Stimulated activated CD8-positive, alpha-beta memory T cell treated with anti-CD3 and anti-CD28 coated beads, Interleukin-2, amount 100 ng/mL, for 48 hours (primary cell): ENCODE data around the gene ZNF3.

ENCODE experiments used
- DNase-seq, 2 donors: peaks; one replicate each; pipeline ENCODE4 v3.0.0-alpha.2; 2020; ENCODE audit warnings: low read depth in 2 of 2

Gene ZNF3

DNA sequence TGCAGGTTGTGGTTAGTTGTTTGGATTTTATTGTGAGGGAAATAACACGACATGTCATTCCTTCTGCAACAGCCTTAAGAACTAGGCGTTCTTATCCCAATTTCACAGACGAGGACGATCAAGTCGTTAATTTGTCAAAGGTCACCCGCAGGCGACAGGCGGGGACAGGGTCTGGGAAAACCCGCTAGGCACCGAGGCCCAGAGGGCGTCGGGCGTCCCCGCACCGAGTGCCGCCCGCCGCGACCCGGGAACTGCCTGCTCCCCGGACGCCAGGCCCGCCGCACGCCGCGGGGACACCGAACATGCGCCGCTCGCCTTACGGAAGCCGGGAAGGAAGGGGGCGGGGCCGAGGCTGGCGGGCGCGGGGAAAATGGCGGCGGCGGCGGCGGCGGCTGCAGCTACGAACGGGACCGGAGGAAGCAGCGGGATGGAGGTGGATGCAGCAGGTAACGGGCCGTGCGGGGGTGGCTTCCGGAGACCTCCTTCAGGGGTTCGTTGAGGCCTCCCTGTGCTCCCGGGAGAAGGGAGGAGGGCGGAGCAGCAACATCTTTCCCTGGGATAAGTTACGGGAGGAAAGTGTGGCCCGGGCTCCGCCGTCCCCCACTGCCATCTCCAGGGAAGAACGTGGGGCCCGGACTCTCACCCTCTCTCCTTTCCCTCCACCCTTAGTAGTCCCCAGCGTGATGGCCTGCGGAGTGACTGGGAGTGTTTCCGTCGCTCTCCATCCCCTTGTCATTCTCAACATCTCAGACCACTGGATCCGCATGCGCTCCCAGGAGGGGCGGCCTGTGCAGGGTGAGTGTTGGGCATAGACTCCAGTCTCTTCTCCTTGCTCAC is 7.3 kb upstream of the ZNF3 start, which contains the start of gene COPS6:
TSS of gene COPS6 (plus strand) at position 349 of the 837 bp plus-strand sequence. CDS start at position 371, 22 bp downstream.
- peak; percentile 81 to 83 for DNase-seq

DNA sequence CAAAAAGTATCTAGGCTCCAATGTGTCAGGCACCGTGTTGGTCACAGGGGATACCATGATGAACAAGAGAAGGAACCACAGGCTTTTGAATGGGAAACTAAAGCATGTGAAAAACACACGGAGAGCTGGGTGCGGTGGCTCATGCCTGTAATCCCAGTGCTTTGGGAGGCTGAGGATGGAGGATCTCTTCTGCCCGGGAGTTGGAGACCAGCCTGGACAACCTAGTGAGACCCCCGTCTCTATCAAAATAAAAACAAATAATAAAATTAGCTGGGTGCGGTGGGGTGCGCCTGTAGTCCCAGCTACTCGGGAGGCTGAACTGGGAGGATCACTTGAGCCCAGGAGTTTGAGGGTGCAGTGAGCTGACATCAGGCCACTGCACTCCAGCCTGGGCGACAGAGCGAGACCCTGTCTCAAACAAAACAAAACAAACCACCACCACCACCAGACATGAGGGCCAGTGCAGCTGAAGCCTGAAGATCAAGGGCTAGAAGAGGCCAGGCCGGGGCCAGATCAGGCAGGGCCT is 6.6 kb upstream of the ZNF3 start:
- DNase-seq, result no peak

DNA sequence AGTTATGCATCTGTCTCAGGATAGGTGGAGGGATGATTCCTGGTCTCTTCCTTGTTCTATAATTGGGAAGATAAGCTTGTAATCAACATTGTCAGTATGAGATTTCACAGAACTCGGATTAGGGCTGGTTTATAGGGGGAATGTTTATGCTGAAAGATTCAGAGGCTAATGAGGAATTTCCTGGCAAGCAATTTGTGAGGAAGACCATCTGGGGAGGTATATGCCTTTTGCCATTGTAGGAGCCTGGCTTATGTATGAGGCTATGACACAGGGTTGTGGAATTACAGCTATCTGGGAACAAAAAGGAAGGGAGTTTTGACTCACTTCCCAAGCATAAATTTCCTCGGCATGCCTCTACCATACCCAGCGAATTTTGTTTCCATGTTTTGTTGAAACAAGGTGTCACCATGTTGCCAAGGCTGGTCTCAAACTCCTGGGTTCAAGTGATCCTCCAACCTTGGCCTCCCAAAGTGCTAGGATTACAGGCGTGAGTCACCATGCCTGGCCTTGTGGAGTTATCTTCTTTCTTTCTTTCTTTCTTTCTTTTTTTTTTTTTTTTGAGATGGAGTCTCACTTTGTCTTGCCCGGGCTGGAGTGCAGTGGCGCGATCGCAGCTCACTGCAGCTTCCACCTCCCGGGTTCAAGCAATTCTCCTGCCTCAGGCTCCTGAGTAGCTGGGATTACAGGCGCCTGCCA is 5.7 kb upstream of the ZNF3 start:
- DNase-seq, result no peak

DNA sequence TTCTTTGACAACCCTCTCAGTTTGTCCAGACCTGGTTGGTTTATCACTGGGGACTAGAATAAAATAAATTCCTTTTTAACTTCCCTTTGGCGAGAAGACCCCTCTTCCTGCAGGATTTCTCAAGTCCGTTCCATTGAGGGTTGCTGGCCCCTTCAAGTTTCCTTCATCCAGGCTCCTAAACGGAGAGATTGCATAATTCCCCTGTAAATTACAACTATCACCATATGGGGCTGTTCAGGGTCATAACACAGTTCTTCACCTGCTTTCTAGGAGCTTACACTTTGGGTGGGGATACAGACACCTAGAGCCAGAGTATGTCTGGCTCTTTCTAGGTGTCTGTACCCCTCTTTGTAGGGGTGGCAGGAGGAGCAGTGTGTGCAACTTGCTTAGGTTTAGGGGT is 4.0 kb upstream of the ZNF3 start:
- DNase-seq, result no peak

DNA sequence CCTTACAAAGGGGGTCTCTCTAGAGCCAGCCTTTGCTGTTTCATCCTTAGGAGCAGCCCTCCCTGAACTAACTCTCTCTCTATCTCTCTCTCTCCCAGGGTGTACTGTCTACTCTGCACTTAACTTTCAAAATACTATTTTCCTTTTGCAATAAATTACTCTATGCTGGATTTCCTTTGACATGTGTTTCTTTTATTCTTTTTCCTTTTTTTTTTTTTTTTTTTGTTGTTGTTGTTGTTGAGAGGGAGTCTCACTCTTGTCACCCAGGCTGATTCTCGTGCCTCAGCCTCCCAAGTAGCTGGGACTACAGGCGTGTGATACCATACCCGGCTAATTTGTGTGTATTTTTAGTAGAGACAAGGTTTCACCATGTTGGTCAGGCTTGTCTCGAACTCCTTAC is 1.5 kb upstream of the ZNF3 start:
- DNase-seq, result no peak

DNA sequence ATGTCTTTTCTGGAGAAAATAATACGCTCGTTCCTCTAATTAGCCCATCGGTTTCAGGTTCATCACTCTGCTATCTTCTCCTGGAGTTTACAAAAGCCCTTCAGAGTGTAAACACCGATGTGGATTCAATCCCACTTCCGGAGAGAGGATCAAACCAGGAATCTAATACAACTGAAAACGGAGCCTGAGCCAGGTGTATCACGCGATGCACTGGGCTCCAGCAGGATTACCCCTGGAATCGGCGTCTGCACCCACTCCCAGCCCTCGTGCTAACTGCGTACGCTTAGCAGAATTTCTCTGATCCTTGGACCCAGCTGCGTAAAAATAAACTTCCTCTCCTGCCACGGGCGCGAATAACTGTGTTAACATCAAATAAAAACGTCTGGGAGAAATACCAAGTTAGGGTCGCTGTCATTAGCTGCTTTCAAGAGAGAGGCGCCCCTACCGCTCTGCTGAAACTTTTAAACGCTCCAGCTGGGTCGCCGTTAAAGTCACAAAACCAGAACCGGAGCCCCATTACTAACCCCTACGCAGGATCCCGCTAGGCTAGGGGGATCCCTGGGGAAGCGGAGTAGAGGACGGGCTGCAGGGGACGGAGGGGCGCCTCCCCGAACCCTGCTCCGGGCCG is 502 bp downstream of the ZNF3 start:
- no peak for DNase-seq

DNA sequence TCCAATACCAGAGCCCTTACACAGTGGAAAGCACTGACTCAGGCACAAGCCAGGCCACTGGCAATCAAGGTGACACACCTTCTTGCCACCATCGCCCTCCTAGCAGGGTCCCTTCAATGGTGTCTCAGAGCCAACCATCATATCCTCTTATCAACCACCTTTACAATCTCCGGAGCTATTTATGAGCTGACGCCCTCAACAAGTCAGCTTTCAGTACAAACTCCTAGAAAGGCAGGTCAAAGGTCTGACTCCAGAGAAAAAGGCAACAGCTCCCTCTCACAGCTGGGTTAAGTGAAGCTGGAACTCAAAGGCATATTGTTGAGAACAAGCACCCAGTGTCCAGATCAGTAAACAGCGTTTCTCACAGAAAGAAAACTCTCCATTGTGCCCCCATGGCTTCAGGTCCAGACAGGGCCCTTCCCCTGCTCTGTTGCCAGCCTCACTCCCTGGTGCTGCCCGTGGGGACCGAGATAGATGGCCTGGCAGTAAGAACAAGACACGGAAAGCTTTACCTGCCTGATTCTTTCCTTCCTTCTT is 2.4 kb downstream of the ZNF3 start:
- DNase-seq, result no peak

DNA sequence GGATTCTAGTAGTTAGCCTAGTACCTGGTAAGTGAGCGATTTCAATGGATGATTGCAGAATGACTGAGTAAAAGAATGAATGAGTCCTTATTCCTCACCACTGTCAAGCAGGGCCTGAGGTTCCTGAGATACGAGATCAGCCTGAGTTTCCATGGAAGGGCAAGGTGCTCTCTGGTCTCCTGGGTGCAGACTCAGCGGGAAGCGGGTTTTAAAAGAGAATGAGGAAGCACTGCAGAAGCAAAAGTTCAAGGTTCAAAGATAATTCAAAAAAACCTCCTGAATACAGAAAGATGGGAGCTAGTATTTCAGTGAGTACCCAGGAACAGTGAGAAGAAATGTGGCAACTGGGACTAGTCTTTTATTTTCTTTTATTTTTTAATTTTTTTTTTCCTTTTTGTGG is 4.3 kb downstream of the ZNF3 start:
- no peak for DNase-seq

DNA sequence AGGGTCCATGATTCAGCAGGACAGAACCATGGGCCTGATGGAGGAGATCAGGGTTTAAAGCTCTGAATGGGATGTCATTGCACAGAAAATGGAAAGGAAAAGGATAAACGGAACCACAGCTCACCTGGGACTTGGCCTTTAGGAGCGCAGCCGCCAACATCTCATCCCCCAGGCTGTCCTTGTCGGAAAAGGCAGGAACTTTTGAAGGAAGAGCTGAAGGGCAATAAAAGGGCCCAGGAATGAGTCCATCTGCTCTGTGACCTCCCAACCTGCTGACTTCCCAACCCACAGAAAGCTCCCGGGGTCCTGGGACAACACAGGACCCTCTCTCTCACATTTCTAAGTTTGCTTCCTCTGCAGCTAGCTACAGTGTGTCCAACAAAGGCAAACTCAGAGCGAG is 6.1 kb downstream of the ZNF3 start:
- DNase-seq, result no peak

DNA sequence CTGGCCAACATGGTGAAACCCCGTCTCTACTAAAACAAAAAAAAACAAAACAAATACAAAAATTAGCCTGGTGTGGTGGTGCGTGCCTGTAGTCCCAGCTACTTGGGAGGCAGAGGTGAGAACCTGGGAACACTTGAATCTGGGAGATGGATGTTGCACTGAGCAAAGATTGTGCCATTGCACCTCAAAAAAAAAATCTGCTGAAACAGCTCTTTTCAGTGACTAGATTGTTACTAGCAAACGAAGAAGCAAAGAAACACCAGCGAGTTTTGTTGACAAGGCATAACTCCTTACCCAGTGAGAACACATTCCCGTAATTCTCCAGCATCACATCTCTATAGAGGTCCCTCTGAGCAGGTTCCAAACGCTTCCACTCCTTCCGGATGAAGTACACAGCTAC is 6.7 kb downstream of the ZNF3 start:
- no peak for DNase-seq

DNA sequence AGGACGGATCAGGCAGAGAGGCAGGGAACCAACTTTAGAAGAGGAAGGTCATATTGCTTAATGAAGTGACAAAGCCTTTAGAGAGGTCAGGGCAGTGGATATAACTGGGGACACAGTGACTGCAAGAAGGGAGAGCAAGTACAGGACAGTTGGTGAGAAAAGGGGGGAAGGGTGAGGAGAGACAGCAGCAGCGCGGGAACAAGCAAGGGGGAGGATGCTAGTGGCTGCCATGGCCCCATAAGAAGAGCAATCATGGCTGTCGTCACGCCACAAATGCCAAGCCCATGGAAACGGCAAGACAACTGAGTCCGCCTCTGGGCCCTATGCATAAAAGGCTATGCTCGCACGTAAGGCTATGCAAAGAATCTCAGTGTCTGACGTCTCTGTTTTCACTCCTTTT is 9.1 kb downstream of the ZNF3 start:
- DNase-seq, result no peak

DNA sequence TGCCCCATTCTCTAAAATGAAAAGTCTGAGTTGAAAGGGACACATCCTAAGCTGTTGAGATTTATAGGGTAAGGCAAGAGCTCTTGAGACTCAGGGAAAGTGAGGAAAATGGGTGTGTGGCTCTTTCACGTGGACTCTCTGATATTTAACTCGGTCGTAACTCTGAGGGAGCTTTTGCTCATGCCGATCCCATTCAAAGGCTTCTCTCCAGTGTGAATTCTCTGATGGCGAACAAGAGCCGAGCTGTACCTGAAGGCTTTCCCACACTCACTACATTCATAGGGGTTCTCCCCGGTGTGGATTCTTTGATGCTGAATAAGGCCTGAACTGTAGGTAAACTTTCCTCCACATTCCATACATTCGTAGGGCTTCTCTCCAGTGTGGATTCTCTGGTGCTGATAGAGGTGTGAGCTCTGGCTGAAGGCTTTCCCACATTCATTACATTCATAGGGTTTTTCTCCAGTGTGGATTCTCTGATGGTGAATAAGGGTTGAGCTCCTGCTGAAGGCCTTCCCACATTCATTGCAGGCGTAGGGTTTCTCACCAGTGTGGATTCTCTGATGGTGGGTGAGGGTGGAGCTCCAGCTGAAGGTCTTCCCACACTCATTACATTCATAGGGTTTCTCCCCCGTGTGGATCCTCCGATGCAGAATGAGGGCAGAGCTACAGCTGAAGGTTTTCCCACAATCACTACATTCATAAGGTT is 10.4 kb downstream of the ZNF3 start:
- no peak for DNase-seq

DNA sequence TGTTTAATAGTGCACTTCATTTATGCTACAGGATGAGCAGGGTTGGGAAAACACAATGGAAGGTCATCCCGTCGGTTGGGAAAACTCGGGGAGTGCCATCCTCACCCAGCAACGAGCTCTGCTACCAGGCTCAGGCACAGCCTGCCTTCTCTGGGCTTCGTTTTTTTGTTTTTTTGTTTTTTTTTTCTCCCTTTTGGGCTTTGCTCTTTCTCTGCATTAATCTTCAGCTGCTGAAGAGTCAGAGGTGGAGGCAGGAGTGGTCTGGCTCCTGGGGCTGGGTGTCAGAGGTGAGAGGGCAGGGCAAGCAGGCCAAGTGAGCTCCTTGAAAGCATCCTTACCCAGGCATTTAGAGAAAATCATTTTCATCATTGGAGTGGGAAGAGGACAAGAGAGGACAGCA is 11.5 kb downstream of the ZNF3 start:
- DNase-seq, result no peak

DNA sequence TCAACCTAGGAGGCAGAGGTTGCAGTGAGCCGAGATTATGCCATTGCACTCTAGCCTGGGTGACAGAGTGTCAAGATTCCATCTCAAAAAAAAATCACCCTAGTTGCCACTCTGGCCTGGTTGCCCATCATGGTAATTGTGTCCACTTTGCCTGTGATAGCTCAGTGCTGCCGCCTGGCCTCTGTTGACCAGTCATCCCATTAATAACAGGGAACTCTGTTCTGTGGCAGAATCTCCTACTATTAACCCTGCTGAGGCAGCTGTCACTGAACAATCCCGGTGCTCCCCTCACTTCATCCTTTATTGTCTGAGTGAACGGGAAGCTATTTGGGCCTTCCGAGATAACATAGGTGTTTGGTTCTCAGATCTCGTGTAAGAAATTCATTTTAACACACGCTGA is 14.6 kb downstream of the ZNF3 start:
- no peak for DNase-seq

DNA sequence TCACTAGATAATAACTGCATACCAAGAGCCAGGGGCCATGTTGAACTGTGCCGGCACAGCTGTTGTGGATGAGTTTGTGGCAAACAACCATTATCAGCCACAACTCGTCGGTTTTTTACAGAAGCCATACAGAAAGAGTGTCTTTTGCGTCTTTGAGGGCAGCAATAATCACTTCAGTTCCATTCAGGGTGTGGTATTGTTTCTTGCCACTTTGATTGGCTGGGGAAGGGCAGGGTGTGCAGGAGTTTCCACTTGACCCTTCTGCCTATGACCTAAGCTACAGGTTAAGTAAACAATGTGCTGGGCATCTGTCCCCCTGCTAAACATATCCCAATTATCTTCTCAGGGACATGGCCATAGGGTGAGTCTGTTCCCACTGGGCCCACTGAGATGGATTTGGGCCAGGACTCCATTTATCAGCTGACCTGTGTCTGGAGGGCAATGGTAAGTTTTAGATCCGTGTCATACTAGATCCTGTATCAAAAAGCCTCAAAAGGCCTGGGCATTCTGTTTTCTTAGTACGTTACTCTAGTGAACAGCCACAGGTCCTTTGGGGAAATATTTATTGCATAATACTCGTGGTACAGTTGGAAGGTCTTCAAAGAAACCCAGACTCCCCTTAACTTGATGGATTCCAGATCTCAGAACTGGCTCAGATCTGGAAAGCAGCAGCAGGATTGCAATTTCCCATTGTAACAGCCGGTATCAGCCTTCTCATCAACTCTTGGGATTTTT is 15.9 kb downstream of the ZNF3 start:
- DNase-seq, result no peak

DNA sequence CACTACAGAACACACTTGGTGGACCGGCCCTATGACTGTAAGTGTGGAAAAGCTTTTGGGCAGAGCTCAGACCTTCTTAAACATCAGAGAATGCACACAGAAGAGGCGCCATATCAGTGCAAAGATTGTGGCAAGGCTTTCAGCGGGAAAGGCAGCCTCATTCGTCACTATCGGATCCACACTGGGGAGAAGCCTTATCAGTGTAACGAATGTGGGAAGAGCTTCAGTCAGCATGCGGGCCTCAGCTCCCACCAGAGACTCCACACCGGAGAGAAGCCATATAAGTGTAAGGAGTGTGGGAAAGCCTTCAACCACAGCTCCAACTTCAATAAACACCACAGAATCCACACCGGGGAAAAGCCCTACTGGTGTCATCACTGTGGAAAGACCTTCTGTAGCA is 17.4 kb downstream of the ZNF3 start:
- no peak for DNase-seq

DNA sequence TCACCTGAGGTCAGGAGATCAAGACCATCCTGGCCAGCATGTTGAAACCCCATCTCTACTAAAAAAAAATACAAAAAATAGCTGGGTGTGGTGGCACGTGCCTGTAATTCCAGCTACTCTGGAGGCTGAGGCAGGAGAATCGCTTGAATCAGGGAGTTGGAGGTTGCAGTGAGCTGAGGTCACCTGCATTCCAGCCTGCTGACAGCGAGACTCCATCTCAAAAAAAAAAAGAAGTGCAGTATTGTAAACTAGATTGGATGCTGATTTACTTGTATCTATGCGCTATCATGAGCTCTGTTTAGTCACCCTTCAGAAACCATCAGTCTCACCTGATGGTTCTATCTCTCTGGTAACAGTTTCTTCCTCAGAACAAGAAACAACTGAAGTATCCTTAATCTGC is 18.1 kb downstream of the ZNF3 start:
- DNase-seq, result no peak

DNA sequence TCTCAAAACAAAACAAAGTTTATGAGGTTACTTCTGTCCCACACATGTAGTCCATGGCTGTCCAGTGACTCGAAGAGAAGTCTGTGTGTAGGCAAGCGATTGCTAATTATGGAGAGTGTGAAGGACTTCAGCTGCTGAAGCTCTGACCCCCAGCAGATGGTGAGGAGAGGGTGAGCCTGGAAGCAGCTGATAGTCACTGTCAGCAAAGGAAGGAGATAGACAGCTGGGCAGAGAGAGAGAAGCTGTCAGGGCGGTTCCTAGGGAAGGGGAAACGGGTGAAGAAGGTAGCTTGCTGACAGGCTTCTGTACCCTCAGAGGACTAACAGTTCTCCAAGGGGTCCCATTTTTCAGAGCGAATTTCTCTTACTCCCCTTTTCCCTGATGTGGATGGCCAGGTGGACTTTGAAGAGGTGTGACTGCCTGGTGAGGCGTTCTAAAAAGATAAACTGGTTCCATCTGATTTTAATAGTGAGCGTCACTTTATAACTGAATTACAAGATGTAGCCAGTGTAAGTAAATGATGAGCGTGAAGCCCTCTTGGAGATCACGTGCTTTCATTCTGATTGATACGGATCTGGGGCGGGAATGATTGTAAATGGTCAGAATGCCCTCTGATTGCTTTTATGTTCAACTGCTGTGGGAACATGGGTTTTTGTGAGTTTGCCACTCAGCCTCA is 19.9 kb downstream of the ZNF3 start:
- no peak for DNase-seq

DNA sequence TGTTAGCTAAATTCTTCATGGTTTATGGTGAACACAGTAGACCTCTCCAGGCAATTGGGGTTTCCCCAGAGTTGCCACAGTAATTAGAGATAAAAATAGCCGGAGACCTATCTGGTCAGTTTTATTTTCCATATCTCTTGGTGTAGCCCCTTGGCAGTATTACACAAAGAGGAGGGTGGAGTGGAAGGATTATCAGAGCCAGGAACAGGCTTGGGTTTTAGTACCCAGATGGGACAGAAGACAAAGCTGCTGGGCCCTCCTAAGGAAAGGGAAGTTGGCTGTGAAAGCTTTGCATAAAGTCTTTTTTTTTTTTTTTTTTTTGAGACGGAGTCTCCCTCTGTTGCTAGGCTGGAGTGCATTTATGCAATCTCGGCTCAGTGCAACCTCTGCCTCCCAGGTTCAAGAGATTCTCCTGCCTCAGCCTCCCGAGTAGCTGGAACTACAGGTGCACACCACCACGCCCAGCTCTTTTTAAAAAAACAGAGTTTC is 22.2 kb downstream of the ZNF3 start:
- DNase-seq, result no peak

DNA sequence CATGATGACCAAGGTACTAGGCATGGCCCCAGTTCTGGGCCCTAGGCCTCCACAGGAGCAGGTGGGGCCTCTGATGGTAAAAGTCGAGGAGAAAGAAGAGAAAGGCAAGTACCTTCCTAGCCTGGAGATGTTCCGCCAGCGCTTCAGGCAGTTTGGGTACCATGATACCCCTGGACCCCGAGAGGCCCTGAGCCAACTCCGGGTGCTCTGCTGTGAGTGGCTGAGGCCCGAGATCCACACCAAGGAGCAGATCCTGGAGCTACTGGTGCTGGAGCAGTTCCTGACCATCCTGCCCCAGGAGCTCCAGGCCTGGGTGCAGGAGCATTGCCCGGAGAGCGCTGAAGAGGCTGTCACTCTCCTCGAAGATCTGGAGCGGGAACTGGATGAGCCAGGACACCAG is 24.5 kb downstream of the ZNF3 start:
- DNase-seq, result no peak
